Measurements from ENCODE around the gene BMF.
A peak's percentile ranks its signal among the peaks of the same experiment; 100 is the strongest.

Gene BMF

DNA sequence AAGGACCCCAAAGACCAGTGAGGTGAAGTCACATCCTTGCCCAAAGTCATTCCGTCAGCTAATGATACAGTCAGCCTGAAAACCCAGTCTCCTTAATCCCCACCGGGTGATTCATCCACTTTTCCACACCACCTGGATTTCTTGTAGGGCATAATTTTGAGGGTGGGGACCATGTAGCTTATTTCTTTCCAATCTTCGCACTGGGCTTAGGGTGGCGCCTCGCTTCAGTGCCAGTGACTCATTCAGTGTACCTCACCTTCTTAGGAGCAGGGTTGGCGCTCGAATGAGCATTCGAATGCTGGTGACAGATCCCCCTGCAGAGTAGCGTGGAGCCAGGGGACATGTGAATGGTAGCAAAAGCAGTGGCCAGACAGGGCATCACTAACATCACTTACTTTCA lies 24.0 kb downstream of the BMF start:
- Histone ChIP-seq H3K27ac (no peak overlapping the region), H3K4me3 (ENCODE audit: low read depth, low read length) (no peak overlapping the region), H3K36me3 (no peaks in the 10 kb centered on the region), H3K9me3 (ENCODE audit: severe bottlenecking) (no peaks in the 10 kb centered on the region), H3K27me3 (ENCODE audit: insufficient read depth, low read depth, severe bottlenecking) (no peaks in the 10 kb centered on the region)
- no peak for DNase-seq
- TF ChIP-seq, protein P1, sequence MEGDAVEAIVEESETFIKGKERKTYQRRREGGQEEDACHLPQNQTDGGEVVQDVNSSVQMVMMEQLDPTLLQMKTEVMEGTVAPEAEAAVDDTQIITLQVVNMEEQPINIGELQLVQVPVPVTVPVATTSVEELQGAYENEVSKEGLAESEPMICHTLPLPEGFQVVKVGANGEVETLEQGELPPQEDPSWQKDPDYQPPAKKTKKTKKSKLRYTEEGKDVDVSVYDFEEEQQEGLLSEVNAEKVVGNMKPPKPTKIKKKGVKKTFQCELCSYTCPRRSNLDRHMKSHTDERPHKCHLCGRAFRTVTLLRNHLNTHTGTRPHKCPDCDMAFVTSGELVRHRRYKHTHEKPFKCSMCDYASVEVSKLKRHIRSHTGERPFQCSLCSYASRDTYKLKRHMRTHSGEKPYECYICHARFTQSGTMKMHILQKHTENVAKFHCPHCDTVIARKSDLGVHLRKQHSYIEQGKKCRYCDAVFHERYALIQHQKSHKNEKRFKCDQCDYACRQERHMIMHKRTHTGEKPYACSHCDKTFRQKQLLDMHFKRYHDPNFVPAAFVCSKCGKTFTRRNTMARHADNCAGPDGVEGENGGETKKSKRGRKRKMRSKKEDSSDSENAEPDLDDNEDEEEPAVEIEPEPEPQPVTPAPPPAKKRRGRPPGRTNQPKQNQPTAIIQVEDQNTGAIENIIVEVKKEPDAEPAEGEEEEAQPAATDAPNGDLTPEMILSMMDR (IDR thresholded peaks at IDR 0.05; ENCODE audit: low read depth, low read length), result no peak

DNA sequence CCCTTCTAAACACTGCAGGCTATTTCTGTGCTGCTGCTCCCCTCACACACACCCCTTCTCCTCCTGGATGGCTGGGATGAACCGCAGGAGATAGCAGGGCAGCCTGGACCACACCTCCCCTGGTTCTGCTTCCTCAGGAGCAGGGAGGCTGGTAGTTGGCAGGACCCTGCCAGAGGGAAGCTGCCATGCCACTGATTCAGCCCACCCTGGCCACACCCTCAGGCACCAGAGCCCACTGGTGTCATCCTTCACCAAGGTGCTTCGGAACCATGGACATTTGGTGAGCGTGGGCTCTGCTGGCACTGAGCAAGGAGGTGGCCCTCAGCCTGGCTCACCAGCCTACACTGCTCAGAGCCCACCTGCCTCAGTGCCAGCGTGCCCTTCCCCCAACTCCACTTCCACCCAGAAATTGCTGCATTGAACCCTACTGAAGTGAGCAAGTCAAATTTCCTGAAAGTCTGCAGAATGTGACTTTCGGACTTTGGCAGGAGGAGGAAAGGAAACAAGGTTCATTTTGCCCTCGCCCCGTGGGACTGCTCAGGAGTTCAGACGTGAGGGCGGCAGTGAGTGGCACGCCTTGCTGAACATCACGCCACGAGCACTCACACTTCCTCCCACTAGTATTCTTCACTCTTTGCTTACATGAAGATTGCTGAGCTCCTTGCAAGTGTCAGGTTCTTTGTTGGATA lies 26.3 kb downstream of the BMF start:
- Histone ChIP-seq H3K27me3 (ENCODE audit: insufficient read depth, low read depth, severe bottlenecking) (no peaks in the 10 kb centered on the region), H3K9me3 (ENCODE audit: severe bottlenecking) (no peaks in the 10 kb centered on the region), H3K27ac (no peak overlapping the region), H3K4me3 (ENCODE audit: low read depth, low read length) (no peak overlapping the region), H3K36me3 (no peaks in the 10 kb centered on the region)
- DNase-seq, result no peak
- TF ChIP-seq, protein P1 (IDR thresholded peaks at IDR 0.05; ENCODE audit: low read depth, low read length), result no peak

DNA sequence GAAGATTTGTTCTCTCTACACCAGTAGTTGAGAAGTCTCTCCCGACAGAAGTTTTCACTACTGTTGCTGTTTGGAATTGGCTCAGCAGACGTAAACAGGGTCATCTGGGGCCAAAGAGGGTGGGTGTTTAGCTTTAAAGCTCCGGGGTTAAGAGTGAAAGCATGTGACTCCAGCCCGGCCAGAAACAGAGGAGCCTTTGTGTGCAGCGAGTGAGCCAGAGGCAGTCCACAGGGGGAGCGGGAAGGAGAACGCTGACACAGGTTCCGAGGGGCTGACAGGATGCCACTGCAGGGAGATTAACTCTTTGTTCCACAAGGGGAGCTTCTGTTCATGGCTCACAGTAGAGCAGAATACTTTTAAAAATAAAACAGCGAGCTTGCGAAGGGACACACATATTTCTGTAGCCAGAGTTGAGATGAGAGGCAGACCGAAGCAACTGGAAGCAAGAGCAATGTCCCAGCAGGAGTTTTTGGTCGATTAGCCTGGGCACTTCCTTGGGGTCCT lies 26.9 kb downstream of the BMF start:
- Histone ChIP-seq H3K36me3 (no peaks in the 10 kb centered on the region), H3K27ac (no peak overlapping the region), H3K27me3 (ENCODE audit: insufficient read depth, low read depth, severe bottlenecking) (no peaks in the 10 kb centered on the region), H3K4me3 (ENCODE audit: low read depth, low read length) (no peak overlapping the region), H3K9me3 (ENCODE audit: severe bottlenecking) (no peaks in the 10 kb centered on the region)
- peak; percentile 62 for DNase-seq
- TF ChIP-seq, protein P1 (IDR thresholded peaks at IDR 0.05; ENCODE audit: low read depth, low read length), result no peak

DNA sequence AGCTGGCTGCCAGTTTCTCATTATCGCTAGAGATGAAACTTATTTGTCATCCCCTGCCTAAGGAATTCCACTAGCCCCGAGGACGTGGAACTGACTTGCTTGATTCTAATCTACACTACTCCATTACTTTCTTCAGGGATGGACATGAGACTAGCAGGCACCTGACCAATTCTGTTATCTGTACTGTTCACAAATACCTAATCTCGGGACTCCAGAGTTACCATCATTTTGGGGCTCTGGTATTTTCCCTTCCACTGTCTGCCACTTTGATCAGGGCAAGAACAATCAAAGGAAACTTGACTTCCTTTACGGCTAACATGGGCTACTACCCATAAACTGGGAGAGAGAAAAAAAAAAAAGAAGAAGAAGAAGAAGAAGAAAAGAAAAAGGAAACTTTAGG lies 27.8 kb downstream of the BMF start:
- H3K27ac ChIP-seq, result no peak overlapping the region

DNA sequence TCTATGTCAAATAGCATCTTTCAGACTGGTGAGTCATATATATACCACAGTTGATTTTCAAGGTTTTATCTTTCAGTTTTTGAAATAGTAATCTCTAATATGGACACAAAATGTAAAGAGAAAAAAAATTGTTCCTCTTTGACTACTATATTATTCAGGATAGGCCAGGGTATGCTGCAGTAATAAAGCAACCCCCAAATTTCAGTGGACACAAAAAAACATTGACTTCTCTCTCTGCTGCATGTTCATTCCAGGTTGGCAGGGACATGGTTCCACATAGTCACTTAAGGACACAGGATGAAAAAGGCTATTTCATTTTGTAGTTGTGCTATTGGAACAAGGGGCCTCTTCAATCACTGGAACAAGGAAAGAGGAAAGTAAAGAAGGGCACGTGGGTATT lies 28.6 kb downstream of the BMF start:
- no peaks in the 10 kb centered on the region for H3K9me3 ChIP-seq (ENCODE audit: severe bottlenecking)
- DNase-seq, result no peak
- no peaks in the 10 kb centered on the region for H3K36me3 ChIP-seq
- H3K27ac ChIP-seq, result no peak overlapping the region
- H3K27me3 ChIP-seq (ENCODE audit: insufficient read depth, low read depth, severe bottlenecking), result no peaks in the 10 kb centered on the region
- TF ChIP-seq, protein P1 (IDR thresholded peaks at IDR 0.05; ENCODE audit: low read depth, low read length), result no peak
- no peak overlapping the region for H3K4me3 ChIP-seq (ENCODE audit: low read depth, low read length)

More for the DNA sequence above, 27.8 kb downstream of the BMF start:
- no peak overlapping the region for H3K4me3 ChIP-seq (ENCODE audit: low read depth, low read length)
- H3K9me3 ChIP-seq (ENCODE audit: severe bottlenecking), result no peaks in the 10 kb centered on the region
- no peak for DNase-seq
- no peaks in the 10 kb centered on the region for H3K36me3 ChIP-seq
- H3K27me3 ChIP-seq (ENCODE audit: insufficient read depth, low read depth, severe bottlenecking), result no peaks in the 10 kb centered on the region
- TF ChIP-seq, protein P1 (IDR thresholded peaks at IDR 0.05; ENCODE audit: low read depth, low read length), result no peak

DNA sequence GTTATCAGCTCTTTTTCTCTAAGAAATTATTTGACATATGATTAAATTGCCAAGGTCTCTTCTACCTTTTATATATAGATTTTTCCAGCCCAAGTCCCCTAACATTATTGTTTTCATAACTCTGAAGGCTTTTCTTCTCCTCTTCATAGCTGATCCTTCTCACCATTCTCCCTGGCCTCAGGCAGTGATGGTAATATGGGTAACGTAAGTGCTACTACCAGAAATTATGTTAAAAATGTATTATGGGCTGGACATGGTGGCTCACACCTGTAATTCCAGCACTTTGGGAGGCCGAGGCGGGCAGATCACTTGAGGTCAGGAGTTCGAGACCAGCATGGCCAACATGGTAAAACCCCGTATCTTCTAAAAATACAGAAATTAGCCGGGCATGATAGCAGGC lies 29.2 kb downstream of the BMF start:
- H3K9me3 ChIP-seq (ENCODE audit: severe bottlenecking), result no peaks in the 10 kb centered on the region
- TF ChIP-seq, protein P1 (IDR thresholded peaks at IDR 0.05; ENCODE audit: low read depth, low read length), result no peak
- no peak for DNase-seq
- no peaks in the 10 kb centered on the region for H3K27me3 ChIP-seq (ENCODE audit: insufficient read depth, low read depth, severe bottlenecking)
- no peak overlapping the region for H3K4me3 ChIP-seq (ENCODE audit: low read depth, low read length)
- H3K36me3 ChIP-seq, result no peaks in the 10 kb centered on the region
- H3K27ac ChIP-seq, result no peak overlapping the region
